Esophagus squamous epithelium (tissue), 5 donors: ENCODE measurements around the gene CTBP1. TPM values are rescaled to one million over a fixed set of nuclear protein-coding genes. Genes with fewer than 3 reads are reported as not detected.

Source experiments
- DNase-seq: peaks from one replicate; lab custom pipeline; 2025; lab: John Stamatoyannopoulos, UW
- H3K27ac ChIP-seq, 4 donors: fragments of 200-600 bp; sonication (generic); one replicate each; pipeline ENCODE4 v1.5.1; 2016 to 2019; ENCODE audit warnings: mild to moderate bottlenecking in 1 of 4
- H3K27me3 ChIP-seq, 4 donors: fragments of 200-600 bp; sonication (generic); 1 replicate in 3 of 4; 2 replicates in 1 of 4; pipeline versions ENCODE4 v1.5.1 to v1.6.0; 2017 to 2021; ENCODE audit warnings: antibody characterized with exemption in 1 of 4
- H3K36me3 ChIP-seq, 3 donors: fragments of 200-600 bp; sonication (generic); one replicate each; pipeline ENCODE4 v1.5.1; 2016 to 2019
- H3K4me1 ChIP-seq, 3 donors: fragments of 200-600 bp; sonication (generic); one replicate each; pipeline ENCODE4 v1.5.1; 2017 to 2019
- H3K4me3 ChIP-seq, 4 donors: fragments of 200-600 bp; sonication (generic); 1 replicate in 3 of 4; 2 replicates in 1 of 4; pipeline ENCODE4 v1.5.1; 2016 to 2019; ENCODE audit warnings: mild to moderate bottlenecking in 2 of 4, moderate library complexity in 1 of 4
- H3K9me3 ChIP-seq, 3 donors: fragments of 200-600 bp; sonication (generic); one replicate each; pipeline ENCODE4 v1.5.1; 2016 to 2019
- POLR2A ChIP-seq, 4 donors: fragments of 450-650 bp; IDR thresholded peaks; one replicate each; pipeline ENCODE4 v1.6.1; 2017; ENCODE audit warnings: antibody characterized with exemption in 4 of 4, mild to moderate bottlenecking in 4 of 4, moderate library complexity in 3 of 4
- WGBS, 2 donors: methylation state at CpG; one replicate each; pipeline ENCODE4 v1.1.5; 2018; 5-methylcytosine and 5-hydroxymethylcytosine counted together
- intact Hi-C: fragments of 100-400 bp; cut with DNase I; formaldehyde crosslinking; loops from one replicate; pipeline ENCODE4 v1.15.0; 2022
- total RNA-seq, 4 donors: library from RNA; depleted of rRNA; stranded (reverse); fragments of >200 nt; gene quantifications; one replicate each; pipeline ENCODE4 v1.1.0, GENCODE V29; 2016
- TF ChIP-seq, protein P1 (sequence below), 6 experiments: fragments of 450-650 bp in 4 of 6; fragments of 200-600 bp in 2 of 6; sonication (generic) in 2 of 6; IDR thresholded peaks; one replicate each; pipeline ENCODE4 v1.5.1; 2016 to 2019; ENCODE audit warnings: antibody characterized with exemption in 6 of 6, mild to moderate bottlenecking in 4 of 6, moderate library complexity in 4 of 6
- donor health status: DM: yes; HTN: yes; CAD: no.

The CTBP1 gene
- total RNA-seq, 4 donors from 2014 or later: 72.2 to 121 (median 113) TPM

DNA sequence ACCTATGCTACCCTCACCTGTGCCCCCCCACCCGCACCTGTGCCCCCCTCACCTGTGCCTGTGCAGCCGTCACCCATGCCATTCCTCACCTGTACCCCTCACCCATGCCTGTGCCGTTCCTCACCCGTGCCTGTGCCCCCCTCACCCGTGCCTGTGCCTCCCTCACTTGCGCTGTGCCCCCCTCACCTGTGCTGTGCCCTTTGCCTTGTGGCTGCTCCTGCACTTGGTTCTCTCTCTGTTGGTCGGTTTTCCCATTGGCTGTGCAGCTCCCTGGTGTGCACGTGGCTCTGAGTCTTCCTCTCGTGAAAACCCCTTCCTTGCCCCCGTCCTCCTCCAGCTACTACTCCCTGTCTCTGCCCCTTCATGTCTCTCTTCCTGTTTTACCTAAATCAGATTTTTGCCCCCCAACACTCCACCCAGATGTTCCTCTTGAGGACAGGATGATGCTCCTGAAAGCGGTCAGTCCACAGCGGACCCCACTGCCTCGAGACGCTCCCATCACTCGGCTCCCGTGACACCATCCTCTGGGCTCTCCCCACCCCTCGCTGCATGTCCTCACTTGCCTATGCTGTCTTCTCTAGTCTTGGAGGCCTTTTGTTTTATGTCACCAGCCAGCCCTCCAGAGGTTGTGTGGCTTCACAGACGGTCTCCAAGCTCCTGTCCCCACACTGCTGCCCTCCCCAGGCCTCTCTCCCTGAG, 47.5 kb upstream of the CTBP1 start:
- intact Hi-C loops: no loop called here
- TF ChIP-seq, protein P1, sequence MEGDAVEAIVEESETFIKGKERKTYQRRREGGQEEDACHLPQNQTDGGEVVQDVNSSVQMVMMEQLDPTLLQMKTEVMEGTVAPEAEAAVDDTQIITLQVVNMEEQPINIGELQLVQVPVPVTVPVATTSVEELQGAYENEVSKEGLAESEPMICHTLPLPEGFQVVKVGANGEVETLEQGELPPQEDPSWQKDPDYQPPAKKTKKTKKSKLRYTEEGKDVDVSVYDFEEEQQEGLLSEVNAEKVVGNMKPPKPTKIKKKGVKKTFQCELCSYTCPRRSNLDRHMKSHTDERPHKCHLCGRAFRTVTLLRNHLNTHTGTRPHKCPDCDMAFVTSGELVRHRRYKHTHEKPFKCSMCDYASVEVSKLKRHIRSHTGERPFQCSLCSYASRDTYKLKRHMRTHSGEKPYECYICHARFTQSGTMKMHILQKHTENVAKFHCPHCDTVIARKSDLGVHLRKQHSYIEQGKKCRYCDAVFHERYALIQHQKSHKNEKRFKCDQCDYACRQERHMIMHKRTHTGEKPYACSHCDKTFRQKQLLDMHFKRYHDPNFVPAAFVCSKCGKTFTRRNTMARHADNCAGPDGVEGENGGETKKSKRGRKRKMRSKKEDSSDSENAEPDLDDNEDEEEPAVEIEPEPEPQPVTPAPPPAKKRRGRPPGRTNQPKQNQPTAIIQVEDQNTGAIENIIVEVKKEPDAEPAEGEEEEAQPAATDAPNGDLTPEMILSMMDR (IDR thresholded peaks at IDR 0.05): no peak
- TF ChIP-seq POLR2A (IDR thresholded peaks at IDR 0.05): no peak
- H3K36me3 ChIP-seq: peaks cover 0 to 50% (median 7%) of the 10 kb centered on the region in 3 donors

DNA sequence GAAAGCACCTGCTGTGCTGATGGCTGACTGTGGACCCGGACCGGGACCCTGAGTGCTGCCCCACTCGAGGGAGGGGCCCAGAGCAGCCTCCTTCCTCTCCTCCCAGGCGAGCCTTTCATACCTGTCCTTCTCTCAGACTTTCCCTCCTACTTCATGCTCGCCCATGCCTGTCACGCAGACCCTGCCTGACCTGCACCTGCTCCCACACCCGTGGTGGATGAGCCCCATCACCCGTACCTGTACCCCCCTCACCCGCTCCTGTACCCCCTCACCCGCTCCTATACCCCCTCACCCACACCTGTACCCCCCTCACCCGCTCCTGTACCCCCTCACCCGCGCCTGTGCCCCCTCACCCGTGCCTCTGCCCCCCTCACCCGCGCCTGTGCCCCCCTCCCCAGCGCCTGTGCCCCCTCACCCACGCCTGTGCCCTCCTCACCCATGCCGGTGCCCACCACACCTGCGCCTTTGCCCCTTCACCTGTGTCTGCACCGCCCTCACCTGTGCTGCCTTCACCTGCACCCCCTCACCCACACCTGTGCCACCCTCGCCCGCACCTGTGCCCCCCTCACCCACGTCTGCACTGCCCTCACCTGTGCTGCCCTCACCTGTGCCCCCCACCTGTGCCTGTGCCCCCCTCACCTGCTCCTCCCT, 46.6 kb upstream of the CTBP1 start:
- no peak for TF ChIP-seq POLR2A (IDR thresholded peaks at IDR 0.05)
- TF ChIP-seq, protein P1 (IDR thresholded peaks at IDR 0.05): no peak
- 76 to 84% methylated on average over 14 to 15 of the region's 24 CpGs for WGBS, 2 donors
- H3K27ac ChIP-seq: no peak overlapping the region
- H3K36me3 ChIP-seq: peaks cover 0 to 48% (median 7%) of the 10 kb centered on the region in 3 donors
- no peak for DNase-seq
- intact Hi-C loops: no loop called here
- H3K9me3 ChIP-seq: no peaks in the 10 kb centered on the region
- no peak overlapping the region for H3K4me3 ChIP-seq
- peaks cover 34 to 79% (median 53%) of the 10 kb centered on the region in 3 donors for H3K4me1 ChIP-seq
- H3K27me3 ChIP-seq: no peaks in the 10 kb centered on the region

More for the DNA sequence above, 47.5 kb upstream of the CTBP1 start:
- DNase-seq: no peak
- Histone ChIP-seq H3K4me1 (peaks cover 30 to 79% (median 52%) of the 10 kb centered on the region in 3 donors), H3K4me3 (no peak overlapping the region), H3K9me3 (no peaks in the 10 kb centered on the region), H3K27me3 (no peaks in the 10 kb centered on the region), H3K27ac (no peak overlapping the region)
- 60 to 61% methylated on average over 14 of the region's 18 CpGs for WGBS, 2 donors

DNA sequence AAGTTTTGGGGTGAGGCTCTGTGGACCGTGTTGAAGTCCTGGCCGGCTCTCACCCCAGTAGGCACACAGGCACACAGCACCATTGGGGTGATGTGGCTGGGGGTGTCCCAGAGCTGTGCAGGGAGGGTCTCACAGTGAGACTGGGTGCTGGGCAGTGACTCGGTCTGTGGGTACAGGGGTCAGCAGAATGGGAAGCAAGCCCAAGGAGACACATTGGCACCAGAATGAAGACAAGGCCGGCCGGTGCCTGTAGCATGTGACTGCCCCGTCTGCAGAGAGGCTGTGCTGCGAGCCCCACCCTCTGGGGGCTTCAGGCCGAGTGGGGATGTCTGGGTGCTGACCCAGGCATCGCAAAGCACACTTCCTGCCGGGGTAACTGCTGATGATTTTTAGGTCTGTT, 46.0 kb upstream of the CTBP1 start:
- intact Hi-C loops: loop anchor here (5.0 kb wide), 1 partner anchor 52 kb away; the partner anchor contains the start of gene UVSSA
- no peaks in the 10 kb centered on the region for H3K9me3 ChIP-seq
- H3K4me1 ChIP-seq: peaks cover 31 to 77% (median 47%) of the 10 kb centered on the region in 3 donors
- H3K4me3 ChIP-seq: no peak overlapping the region
- H3K27ac ChIP-seq: no peak overlapping the region
- DNase-seq: no peak
- no peaks in the 10 kb centered on the region for H3K27me3 ChIP-seq
- 46 to 71% methylated on average over 3 to 9 of the region's 10 CpGs for WGBS, 2 donors
- H3K36me3 ChIP-seq: peaks cover 0 to 42% (median 7%) of the 10 kb centered on the region in 3 donors
- TF ChIP-seq, protein P1 (IDR thresholded peaks at IDR 0.05): no peak
- no peak for TF ChIP-seq POLR2A (IDR thresholded peaks at IDR 0.05)

DNA sequence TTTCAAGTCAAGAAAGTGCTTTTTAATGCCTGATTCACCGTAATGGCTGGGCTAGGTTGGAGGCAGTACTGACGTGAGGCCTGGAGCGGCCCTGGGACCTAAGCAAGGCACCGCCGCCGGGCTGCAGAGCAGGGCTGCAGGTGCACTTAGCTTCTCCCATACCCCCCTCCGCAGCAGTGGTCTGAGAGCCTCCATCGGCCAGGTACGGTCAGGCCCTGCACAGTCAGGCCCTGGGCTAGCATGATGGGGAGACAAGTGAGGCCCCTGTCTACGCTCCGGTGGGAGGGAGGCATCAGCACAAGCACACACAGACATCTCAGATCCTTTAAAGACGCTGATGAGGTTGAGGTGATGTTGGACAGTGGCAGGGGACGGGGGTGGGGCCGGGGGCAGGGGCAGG, 45.5 kb upstream of the CTBP1 start:
- 90 to 97% methylated on average over 2 to 10 of the region's 14 CpGs for WGBS, 2 donors
- no peak for DNase-seq
- Histone ChIP-seq H3K9me3 (no peaks in the 10 kb centered on the region), H3K27me3 (no peaks in the 10 kb centered on the region), H3K4me1 (peaks cover 31 to 74% (median 47%) of the 10 kb centered on the region in 3 donors), H3K36me3 (peaks cover 0 to 37% (median 7%) of the 10 kb centered on the region in 3 donors), H3K27ac (no peak overlapping the region), H3K4me3 (no peak overlapping the region)
- TF ChIP-seq, protein P1 (IDR thresholded peaks at IDR 0.05): no peak
- no peak for TF ChIP-seq POLR2A (IDR thresholded peaks at IDR 0.05)
- intact Hi-C loops: loop anchor here (5.0 kb wide), 1 partner anchor 53 kb away; the partner anchor contains the start of gene UVSSA

DNA sequence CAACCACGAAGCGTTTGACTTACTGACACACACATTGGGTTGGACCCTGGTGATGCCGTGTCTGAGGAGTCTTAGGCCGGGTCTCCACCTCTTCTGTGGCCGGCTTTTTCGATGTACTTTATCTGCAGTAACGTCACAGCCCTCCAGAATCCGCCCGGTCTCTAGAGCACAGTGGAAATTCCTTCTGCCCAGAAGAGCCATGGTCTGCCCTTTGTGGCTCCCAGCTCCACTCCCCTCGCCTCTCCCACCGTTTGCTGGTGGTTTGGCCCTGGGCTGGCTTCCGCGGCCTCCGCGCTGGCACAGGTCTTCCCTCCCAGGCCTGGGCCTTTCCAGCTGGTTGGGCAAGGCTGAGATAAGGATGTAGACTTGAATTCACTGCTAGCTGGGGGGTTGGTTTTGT, 45.1 kb upstream of the CTBP1 start:
- WGBS, 2 donors: 73 to 79% methylated on average over 11 to 15 of the region's 15 CpGs
- Histone ChIP-seq H3K27me3 (no peaks in the 10 kb centered on the region), H3K4me3 (no peak overlapping the region), H3K4me1 (peaks cover 31 to 77% (median 45%) of the 10 kb centered on the region in 3 donors), H3K36me3 (peaks cover 0 to 33% (median 7%) of the 10 kb centered on the region in 3 donors), H3K27ac (no peak overlapping the region), H3K9me3 (no peaks in the 10 kb centered on the region)
- no peak for DNase-seq
- TF ChIP-seq, protein P1 (IDR thresholded peaks at IDR 0.05): no peak
- no peak for TF ChIP-seq POLR2A (IDR thresholded peaks at IDR 0.05)
- intact Hi-C loops: loop anchor here (5.0 kb wide), 1 partner anchor 53 kb away; the partner anchor contains the start of gene UVSSA
